GM20000 (cell line): Measurements from ENCODE around the gene EVI5.

Experiments
- DNase-seq: peaks from one replicate; pipeline ENCODE4 v3.0.0; 2012; ENCODE audit warnings: low spot score
- TF ChIP-seq, protein P1 (sequence below): IDR thresholded peaks from 2 replicates; pipeline ENCODE4 v1.5.1; 2012; ENCODE audit warnings: mild to moderate bottlenecking, control low read depth; ENCODE audit errors: extremely low read depth, missing control alignments

The EVI5 gene

DNA sequence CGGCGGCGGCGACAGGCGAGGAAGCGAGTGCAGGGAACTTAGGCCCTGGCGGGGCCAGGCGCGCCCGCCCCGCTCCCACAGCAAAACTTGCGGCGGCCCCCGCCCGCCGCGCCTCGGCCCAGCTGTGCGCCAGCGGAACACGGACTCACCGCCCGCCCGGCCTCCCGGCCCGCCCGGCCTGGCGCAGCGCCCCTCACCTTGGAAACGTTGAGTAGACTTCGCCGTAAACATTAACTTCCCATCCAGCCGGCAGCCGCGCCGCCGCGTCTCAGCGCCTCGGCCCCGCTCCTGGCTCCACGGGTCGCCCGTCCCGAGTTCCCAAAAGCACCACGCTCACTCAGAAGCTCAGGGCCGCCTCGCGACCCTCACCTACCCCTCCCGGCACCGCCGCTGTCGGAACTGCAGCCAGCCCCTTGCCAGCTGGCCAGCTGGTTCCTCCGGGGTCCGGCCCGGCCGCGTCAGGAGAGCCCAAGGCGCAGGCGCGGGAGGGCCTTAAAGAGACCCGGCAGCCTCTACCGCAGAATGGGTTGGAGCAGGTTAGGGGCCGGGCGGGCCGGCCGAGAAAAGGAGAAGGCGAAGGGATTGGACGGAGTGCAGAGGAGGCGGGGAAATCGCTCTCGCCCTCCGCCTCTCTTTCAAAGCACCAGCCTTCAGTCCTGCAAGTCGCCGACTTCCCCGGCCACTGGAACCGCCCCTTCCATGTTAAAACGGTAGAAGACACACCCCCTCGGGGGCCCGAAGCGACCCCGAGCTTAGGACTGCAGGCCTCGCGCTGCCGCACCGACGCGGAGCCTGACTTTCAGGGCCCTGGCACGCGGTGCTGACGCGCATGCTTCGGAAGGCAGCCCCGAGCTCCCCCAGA lies at the start of gene EVI5:
TSS of gene EVI5 (minus strand) at position 470 of the 862 bp plus-strand sequence. CDS start 48,562 bp downstream, outside the sequence.
- DNase-seq: peak; percentile 95
- TF ChIP-seq, protein P1, sequence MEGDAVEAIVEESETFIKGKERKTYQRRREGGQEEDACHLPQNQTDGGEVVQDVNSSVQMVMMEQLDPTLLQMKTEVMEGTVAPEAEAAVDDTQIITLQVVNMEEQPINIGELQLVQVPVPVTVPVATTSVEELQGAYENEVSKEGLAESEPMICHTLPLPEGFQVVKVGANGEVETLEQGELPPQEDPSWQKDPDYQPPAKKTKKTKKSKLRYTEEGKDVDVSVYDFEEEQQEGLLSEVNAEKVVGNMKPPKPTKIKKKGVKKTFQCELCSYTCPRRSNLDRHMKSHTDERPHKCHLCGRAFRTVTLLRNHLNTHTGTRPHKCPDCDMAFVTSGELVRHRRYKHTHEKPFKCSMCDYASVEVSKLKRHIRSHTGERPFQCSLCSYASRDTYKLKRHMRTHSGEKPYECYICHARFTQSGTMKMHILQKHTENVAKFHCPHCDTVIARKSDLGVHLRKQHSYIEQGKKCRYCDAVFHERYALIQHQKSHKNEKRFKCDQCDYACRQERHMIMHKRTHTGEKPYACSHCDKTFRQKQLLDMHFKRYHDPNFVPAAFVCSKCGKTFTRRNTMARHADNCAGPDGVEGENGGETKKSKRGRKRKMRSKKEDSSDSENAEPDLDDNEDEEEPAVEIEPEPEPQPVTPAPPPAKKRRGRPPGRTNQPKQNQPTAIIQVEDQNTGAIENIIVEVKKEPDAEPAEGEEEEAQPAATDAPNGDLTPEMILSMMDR: no peak

DNA sequence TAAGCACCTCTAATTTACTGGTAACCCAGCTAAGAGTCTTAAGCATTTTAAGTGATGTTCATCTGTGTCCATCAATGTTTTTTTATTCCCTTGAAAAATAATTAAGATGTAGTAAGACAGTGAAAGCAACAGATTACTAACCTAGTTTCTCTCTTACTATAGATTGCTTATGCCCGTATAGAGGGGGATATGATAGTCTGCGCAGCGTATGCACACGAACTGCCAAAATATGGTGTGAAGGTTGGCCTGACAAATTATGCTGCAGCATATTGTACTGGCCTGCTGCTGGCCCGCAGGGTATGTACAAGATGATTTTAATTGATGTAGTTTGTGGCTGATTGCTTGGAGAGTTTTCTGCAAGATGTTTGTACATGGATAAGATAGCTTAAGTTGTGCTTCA lies 49.7 kb upstream of the EVI5 start:
- TF ChIP-seq, protein P1: no peak
- no peak for DNase-seq

DNA sequence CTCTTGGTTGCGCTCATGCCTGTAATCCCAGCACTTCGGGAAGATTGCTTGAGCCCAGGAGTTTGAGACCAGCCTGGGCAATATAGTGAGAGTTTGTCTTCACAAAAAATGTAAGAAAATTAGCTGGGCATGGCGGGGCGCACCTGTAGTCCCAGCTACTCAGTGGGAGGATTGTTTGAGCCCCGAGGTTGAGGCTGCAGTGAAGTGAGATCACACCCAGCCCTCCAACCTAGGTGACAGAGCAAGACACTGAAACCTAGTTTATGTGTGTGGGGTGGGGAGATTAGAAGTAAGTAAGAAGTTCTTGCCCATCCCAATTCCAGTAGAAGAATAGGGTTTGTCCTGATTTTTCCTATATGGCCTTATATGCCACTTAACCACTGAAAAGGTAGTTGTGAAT lies 48.9 kb upstream of the EVI5 start:
- TF ChIP-seq, protein P1: no peak
- DNase-seq: no peak

DNA sequence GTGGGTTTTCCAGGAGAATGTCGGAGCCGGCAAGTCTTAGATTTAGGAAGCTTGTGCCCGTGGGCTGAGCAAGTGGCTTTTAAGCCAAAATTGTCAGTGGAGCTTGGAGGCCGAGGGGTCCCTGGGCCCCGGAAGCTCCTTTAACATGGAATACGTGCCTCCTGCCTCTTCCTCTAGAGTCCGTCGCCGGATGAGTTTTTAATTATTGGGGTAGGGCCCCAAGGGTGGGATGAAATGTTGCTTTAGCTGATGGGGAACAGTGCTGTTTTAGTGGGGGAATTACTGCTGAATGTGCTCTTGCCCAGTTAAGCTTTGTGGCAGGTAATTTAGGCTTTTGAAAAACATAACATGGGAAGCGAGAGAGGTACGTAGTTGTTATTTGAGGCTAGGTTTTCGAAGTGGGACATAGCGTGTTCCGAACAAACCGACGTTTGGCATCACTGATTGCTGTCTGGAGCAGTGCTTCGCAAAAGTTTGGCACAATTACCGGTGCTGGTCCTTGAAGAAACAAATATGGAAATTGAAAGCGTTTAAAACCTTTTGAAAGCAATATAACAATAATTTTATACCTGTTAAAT lies 47.7 kb upstream of the EVI5 start:
- TF ChIP-seq, protein P1: no peak
- no peak for DNase-seq

DNA sequence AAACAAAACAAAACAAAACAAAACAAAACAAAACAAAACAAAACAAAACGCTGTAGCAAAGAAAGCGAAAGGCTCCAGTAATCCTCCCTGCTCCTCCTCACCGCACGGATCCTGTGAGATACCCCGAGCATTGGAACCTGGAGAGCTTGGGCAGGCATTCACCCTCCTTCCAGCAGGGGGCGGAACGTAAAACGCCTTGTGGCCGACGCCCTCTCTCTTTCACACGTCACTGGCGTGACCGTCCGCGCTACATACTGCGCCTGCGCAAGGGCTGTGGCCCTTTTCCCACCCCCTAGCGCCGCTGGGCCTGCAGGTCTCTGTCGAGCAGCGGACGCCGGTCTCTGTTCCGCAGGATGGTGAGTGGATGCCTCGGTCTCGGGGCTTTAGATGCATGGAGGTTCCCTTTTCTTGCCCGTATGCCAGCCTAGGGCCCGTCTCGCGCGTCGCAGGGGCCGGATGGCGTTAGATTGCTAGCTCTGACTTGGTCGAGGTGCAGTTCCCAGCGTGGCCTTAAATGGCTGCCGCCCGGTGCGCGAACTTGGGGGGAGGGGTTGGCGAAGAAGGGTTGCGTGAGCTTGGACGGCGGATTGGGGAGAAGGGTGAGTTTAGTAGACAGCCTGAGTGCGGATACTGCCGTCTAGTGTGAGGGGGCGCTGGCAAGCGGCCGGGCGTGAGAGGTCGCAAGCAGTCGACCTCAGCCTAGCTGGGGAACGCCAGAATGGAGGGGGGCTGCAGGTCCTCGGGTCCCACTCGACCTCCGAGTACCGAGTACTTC lies 47.0 kb upstream of the EVI5 start, which contains the start of gene RPL5:
TSS of gene RPL5 (plus strand) at position 279 of the 775 bp plus-strand sequence. CDS start at position 354, 75 bp downstream.
- DNase-seq: peak; percentile 94
- TF ChIP-seq, protein P1: peak; percentile 92

DNA sequence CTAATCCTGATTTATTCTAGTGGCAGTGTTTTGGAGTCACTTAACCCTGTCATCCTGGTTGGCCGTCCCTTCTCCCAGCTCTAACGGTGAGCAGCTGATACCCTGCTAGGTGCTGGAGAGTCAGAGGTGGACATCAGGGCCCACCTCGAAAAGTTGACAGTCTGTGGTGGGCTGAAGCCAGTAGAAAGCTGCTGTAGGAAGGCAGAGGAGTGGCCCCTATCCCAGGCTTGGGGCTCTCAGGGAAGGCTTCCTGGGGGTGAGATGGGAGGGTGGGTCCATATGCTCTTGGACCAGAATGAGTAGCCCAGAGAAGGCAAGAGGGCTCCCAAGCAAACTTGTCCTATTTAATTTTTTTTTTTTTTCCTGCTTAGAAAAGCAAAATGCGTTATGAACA lies 46.5 kb upstream of the EVI5 start:
- TF ChIP-seq, protein P1: no peak
- DNase-seq: peak; percentile 17
